Measurements from ENCODE around the gene PRKAR1B.
A peak's percentile ranks its signal among the peaks of the same experiment; 100 is the strongest.
"Not testable (repeated sequence)": the region's sequence is repeated elsewhere in the genome, so short reads cannot be mapped to it uniquely, and the experiment has no call there.

PRKAR1B gene

GRCh38 chr7:552868-553635 is 174.0 kb downstream of the PRKAR1B start:
- DNase-seq, result no peak

- not testable (repeated sequence) for DNase-seq
These were observed 174.8 kb downstream of the PRKAR1B start for GRCh38 chr7:552151-552867.

- not testable (repeated sequence) for DNase-seq
These were observed 175.5 kb downstream of the PRKAR1B start for GRCh38 chr7:551615-551970.

DNA sequence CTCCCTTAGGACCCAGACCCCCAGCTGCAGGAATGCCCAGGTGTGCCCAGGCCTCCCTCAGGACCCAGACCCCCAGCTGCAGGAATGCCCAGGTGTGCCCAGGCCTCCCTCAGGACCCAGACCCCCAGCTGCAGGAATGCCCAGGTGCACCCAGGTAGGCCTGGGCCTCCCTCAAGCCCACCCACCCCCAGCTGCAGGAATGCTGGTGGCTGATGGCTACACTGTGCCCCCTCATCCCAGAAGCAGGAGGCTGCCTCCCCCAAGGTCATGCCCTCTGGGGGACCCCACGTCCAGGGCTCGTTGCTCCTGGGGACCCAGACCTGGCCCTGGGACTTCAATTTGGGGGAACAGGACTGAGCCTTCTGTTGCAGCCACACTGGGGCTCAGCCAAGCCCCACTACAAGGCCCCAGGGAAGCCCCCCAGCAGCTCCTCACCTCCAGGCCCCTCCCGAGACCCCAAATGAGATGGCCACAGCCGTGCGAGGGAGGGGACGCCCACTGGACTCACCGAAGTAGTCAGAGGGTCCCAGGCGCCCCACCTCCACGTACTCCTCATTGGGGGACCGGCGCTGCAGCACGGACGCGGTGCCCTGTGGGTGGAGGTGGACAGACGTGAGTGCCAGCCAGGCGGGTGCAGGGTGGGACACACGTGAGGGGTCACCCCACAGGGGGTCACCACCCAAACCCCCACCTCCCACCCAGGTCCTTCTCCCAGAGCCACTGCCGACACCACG is 176.0 kb downstream of the PRKAR1B start:
- DNase-seq, result no peak

- no peak for DNase-seq
These were observed 177.0 kb downstream of the PRKAR1B start for GRCh38 chr7:549891-550625.

DNA sequence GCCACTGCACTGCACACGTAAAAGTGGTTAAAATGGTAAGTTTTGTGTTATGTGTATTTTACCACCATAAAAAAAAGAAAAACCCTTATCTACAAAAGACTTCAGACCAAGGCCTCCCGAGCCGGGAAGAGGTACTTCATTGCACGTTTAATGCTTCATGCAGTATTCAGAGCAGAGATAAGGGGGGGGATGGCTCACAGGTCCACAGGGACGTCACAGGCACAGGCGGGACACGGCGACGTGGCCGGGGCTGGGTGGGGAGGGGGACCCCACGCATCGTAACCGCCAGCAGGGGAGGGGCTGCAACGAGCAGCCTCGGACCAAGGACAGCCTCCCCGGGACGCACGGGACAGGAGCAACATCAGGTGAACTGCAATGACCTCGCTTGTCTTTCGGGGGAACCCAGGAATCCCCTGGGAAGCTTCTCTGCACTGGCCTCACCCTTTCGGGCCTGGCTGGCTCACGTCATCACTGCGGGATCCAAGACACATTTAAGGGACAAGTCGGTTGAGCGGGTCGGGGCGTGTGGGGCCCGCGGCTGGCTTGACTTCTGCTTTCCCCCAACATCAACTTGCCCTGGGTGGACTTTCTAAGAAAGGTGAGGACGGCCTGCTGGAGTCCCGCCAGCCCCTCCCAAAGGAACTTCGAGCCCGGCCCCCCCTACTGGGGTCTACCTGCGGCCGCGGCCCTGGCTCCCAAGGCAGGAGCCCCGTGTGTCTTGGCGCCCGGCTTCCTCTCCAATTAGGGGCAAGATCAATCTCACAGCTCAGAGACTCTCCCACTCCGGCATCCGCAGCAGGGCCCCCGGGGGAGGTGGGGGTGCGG is 177.8 kb downstream of the PRKAR1B start:
- DNase-seq, result no peak

GRCh38 chr7:548401-548800 is 178.7 kb downstream of the PRKAR1B start:
- no peak for DNase-seq

GRCh38 chr7:545470-545869 is 181.6 kb downstream of the PRKAR1B start:
- no peak for DNase-seq

- DNase-seq, result no peak
These were observed 182.5 kb downstream of the PRKAR1B start for GRCh38 chr7:544338-545221.

DNA sequence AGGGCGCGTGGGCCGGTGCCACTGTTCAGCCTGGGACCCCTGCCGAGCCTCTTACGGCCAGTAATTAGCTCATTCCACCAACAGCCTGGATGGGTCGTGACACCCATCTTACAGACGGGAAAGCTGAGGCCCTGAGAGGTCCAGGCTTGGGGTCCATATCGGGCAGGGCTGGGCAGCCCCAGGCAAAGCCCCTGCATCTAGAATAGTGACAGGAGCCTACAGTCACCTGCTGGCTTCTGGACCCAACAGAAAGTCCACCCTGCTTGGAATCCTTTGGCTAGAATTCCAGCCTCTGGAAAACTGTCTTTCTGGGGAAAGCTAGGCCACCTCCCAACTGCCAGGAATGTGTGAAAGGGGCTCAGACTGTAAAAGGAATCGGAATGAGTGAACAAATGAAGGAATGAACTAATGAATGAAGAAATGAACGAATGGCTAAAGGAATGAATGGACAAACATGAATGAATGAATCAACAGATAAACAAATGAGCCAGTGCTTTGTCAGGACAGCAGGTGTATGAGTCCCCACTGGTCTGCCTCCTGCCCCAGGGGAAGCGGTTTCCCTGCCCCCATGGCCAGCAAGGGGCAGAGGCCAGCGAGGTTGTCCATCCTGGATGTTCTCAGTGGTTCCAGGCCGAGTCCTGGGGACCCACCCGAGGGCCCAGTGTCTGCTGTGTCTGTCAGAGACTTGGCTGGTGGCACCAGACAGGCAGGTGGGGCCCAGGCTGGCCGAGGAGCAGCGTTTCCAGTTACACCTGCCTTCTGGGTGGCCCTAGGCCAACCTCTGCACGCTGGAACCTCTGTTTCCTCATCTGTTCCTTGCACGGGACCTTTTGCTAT is 183.4 kb downstream of the PRKAR1B start:
- no peak for DNase-seq

DNA sequence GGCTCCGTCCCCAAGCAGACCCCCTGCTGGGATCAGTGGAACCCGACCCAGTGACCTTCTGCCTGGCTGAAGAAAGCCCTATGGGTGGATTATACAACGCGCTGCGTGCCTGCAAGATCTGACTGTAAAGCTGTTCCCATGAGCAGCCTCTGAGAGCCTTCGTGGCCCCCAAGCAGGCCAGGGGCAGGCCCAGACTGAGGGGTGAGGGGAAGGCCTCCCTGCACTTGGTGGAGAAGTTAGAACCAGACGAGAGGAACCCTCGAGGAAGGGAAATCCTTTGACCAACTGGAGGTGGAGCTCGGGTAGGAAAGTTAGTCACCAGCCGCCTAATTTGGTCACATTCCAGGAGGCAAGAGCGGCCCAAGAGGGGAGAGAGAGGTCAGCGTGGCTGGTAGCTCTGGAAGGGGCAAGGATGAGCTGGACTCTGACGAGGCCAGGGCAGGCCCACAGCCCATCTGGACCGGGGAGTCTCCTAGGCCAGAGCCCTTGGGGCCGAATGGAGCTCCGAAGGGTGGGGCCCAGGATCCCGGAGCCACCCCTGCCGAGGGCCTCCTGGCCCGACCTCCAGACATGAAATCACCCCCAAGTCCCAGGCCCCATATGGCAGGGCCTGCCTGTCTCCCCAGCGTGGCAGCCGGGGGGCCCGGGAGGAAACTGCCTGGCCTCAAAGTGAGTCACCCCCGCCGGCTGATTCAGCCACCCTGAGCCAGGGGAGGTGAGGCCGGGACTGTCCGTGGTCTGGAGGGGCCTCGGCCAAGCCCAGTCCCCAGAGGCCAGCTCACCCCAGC is 184.2 kb downstream of the PRKAR1B start:
- DNase-seq, result peak; percentile 91

DNA sequence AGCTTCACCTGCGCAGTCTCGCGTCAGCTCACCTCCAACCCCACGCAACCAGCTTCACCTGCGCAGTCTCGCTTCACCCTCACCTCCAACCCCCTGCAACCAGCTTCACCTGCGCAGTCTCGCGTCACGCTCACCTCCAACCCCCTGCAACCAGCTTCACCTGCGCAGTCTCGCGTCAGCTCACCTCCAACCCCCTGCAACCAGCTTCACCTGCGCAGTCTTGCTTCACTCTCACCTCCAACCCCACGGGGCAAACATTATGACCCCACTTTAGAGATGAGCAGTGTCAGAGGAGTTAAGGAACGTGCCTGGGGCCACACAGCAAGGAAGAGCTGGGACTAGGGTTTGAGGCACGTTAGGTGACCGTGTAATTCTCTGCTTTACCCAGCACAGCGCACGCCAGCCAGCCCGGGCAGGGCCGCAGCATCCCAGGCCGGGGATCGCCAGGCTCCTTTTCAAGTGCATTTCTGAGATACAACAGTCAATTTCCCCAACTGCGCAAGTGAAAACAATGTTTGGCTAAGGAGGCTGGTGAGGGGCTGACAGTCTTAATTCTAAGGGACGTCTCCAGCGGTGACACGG is 184.9 kb downstream of the PRKAR1B start:
- DNase-seq, result no peak

GRCh38 chr7:541661-542060 is 185.4 kb downstream of the PRKAR1B start:
- no peak for DNase-seq

GRCh38 chr7:540997-541396 is 186.1 kb downstream of the PRKAR1B start:
- DNase-seq, result no peak

DNA sequence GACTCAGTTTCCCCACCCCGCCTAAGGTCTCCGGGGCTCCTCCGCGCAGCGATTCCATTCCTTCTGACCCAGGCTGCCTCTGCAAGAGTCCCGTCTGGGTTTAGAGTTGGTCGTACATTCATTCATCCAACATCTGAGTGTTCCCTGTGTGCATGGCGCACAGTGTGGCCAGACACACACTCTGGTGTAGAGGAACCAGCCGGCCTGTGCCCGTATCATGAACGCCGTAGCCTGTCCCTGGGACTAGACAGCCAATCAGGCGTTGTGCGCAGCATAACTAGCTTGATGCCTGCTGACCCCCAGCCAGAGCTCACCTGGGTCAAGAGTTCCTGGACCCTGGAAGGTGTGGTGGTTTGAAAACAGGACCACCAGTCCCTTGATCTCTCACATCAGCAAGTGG is 186.5 kb downstream of the PRKAR1B start:
- DNase-seq, result no peak

GRCh38 chr7:539731-540411 is 187.2 kb downstream of the PRKAR1B start:
- DNase-seq, result peak; percentile 84

- DNase-seq, result no peak
These were observed 188.1 kb downstream of the PRKAR1B start for GRCh38 chr7:538764-539685.
